HEK293 (cell line): ENCODE results near the gene ZNF174.

ENCODE experiments used
- SALL2 ChIP-seq: fragments of 450-650 bp; formaldehyde crosslinking; IDR thresholded peaks from 2 replicates; pipeline ENCODE4 v1.5.0; 2017; ENCODE audit warnings: missing biosample characterization, mild to moderate bottlenecking, missing genetic modification characterization, borderline replicate concordance
- SCRT2 ChIP-seq: fragments of 450-650 bp; formaldehyde crosslinking; IDR thresholded peaks from 2 replicates; pipeline ENCODE4 v1.5.1; 2016; ENCODE audit warnings: missing biosample characterization, missing genetic modification characterization
- ZNF114 ChIP-seq: fragments of 450-650 bp; formaldehyde crosslinking; IDR thresholded peaks from 2 replicates; pipeline ENCODE4 v1.5.0; 2017; ENCODE audit warnings: missing biosample characterization, missing genetic modification characterization
- ZNF184 ChIP-seq: fragments of 450-650 bp; IDR thresholded peaks from 2 replicates; pipeline ENCODE4 v1.5.1; 2018; ENCODE audit warnings: missing biosample characterization, mild to moderate bottlenecking, missing genetic modification characterization
- ZNF311 ChIP-seq: fragments of 450-650 bp; formaldehyde crosslinking; IDR thresholded peaks from 2 replicates; pipeline ENCODE4 v1.5.1; 2017; ENCODE audit warnings: missing biosample characterization, missing genetic modification characterization, borderline replicate concordance
- ZNF544 ChIP-seq: fragments of 450-650 bp; formaldehyde crosslinking; IDR thresholded peaks from 2 replicates; pipeline ENCODE4 v1.5.0; 2017; ENCODE audit warnings: missing biosample characterization, missing genetic modification characterization
- TF ChIP-seq, protein P1 (sequence below): fragments of 450-650 bp; formaldehyde crosslinking; IDR thresholded peaks from 2 replicates; pipeline ENCODE4 v1.5.1; 2016; ENCODE audit warnings: missing biosample characterization, missing genetic modification characterization

DNA sequence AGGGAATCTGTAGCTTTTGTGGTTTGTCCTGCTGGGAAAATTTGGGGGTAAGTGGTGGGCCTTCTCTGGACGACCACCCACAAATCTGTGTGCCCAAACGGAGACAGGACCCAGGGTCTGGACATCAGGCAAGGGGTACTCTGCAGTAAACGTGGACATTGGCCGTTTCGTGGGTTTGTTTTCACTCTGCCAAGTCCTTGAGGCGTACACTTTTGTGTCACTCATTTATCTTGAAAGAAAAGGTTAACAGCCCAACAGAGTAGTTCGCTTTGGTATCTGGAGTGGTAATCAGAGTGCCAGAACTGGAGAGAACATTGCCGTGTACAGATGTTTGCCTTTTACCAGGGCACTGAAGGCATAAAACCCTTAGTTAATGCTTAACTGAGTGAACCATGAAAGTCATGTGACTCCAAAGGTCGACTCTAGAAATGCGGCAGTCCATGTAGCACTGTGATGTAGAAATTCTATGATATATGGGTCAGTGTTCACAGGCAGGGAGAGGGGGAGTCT lies 57.9 kb downstream of the ZNF174 start:
- TF ChIP-seq, protein P1, sequence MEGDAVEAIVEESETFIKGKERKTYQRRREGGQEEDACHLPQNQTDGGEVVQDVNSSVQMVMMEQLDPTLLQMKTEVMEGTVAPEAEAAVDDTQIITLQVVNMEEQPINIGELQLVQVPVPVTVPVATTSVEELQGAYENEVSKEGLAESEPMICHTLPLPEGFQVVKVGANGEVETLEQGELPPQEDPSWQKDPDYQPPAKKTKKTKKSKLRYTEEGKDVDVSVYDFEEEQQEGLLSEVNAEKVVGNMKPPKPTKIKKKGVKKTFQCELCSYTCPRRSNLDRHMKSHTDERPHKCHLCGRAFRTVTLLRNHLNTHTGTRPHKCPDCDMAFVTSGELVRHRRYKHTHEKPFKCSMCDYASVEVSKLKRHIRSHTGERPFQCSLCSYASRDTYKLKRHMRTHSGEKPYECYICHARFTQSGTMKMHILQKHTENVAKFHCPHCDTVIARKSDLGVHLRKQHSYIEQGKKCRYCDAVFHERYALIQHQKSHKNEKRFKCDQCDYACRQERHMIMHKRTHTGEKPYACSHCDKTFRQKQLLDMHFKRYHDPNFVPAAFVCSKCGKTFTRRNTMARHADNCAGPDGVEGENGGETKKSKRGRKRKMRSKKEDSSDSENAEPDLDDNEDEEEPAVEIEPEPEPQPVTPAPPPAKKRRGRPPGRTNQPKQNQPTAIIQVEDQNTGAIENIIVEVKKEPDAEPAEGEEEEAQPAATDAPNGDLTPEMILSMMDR (tag by site-specific recombination): no peak
- TF ChIP-seq ZNF114 (no peak), ZNF184 (tag by site-specific recombination) (no peak), SALL2 (tag by site-specific recombination) (no peak), ZNF544 (no peak), ZNF311 (tag by site-specific recombination) (no peak), SCRT2 (tag by site-specific recombination) (no peak)
